ENCODE measurements around the gene CTNNBL1.

- TF ChIP-seq CTCF (IDR thresholded peaks at IDR 0.05) (no peak), REST (IDR thresholded peaks at IDR 0.05; ENCODE audit: insufficient read depth in 1 of 2, low read depth in 2 of 2, low read length in 1 of 2) (no peak)
These were observed 54.2 kb downstream of the CTNNBL1 start for GRCh38 chr20:37748015-37748414.

Data from Panc1 (cell line).